ENCODE results near the gene GTPBP3. TPM values are rescaled to one million over a fixed set of nuclear protein-coding genes. Genes with fewer than 3 reads are reported as not detected.

Gene GTPBP3
- total and polyA plus RNA-seq, 2 of the 13 experiments (the other 11 are each of a cell fraction or from before 2014, with no cell fraction given) = 17.5 to 30.0 TPM

- TF ChIP-seq FOXK1 (CRISPR knock-in tag; IDR thresholded peaks at IDR 0.05; ENCODE audit: borderline replicate concordance, low read depth) = peak; percentile 55; the same call in 1 of the 2 replicates
- TF ChIP-seq FOXO1 (CRISPR knock-in tag; IDR thresholded peaks at IDR 0.05) = no peak
- TF ChIP-seq ZNF670 (CRISPR knock-in tag; IDR thresholded peaks at IDR 0.05; ENCODE audit: borderline replicate concordance) = no peak
- 0 out of 2 replicates have a peak, but pooled peaks have one; percentile 58 for TF ChIP-seq ZNF276 (CRISPR knock-in tag; IDR thresholded peaks at IDR 0.05; ENCODE audit: low read depth)
- TF ChIP-seq MED8 (CRISPR knock-in tag; IDR thresholded peaks at IDR 0.05; ENCODE audit: insufficient replicate concordance) = no peak
- TF ChIP-seq KLF12 (CRISPR knock-in tag; IDR thresholded peaks at IDR 0.05; ENCODE audit: borderline replicate concordance) = 0 out of 2 replicates have a peak, but pooled peaks have one; percentile 14
- 0 out of 2 replicates have a peak, but pooled peaks have one; percentile 31 for TF ChIP-seq ZNF639 (CRISPR knock-in tag; conservative IDR thresholded peaks at IDR 0.05)
- no peak for TF ChIP-seq SNAPC2 (CRISPR knock-in tag; IDR thresholded peaks at IDR 0.05)
- no peak for TF ChIP-seq AKNA (CRISPR knock-in tag; IDR thresholded peaks at IDR 0.05; ENCODE audit: borderline replicate concordance)
- TF ChIP-seq KAT8 (CRISPR knock-in tag; IDR thresholded peaks at IDR 0.05) = peak; percentile 79
- no peak for TF ChIP-seq ZNF543 (CRISPR knock-in tag; IDR thresholded peaks at IDR 0.05)
- 0 out of 2 replicates have a peak, but pooled peaks have one; percentile 40 for TF ChIP-seq ZNF891 (CRISPR knock-in tag; IDR thresholded peaks at IDR 0.05)
- TF ChIP-seq JUN (CRISPR knock-in tag; IDR thresholded peaks at IDR 0.05) = no peak
- peak; percentile 81 for TF ChIP-seq ASH2L (IDR thresholded peaks at IDR 0.05; ENCODE audit: insufficient read length, low read depth, low read length)
- no peak for TF ChIP-seq GMEB2 (CRISPR knock-in tag; IDR thresholded peaks at IDR 0.05; ENCODE audit: low read depth)
- TF ChIP-seq PCBP2 (optimal IDR thresholded peaks at IDR 0.05; ENCODE audit: low read depth, low read length, poor library complexity, severe bottlenecking) = no peak
- TF ChIP-seq PAWR (CRISPR knock-in tag; IDR thresholded peaks at IDR 0.05; ENCODE audit: borderline replicate concordance) = no peak
These were observed 28.0 kb upstream of the GTPBP3 start, which contains the start of gene DDA1 (continued) for GRCh38 chr19:17309198-17309964.
